GM21786 (cell line): Measurements from ENCODE around the gene DPY19L1.
"Not testable (repeated sequence)": the region's sequence is repeated elsewhere in the genome, so short reads cannot be mapped to it uniquely, and the experiment has no call there.

Experiments
- ATAC-seq: cut with Tn5 transposase; IDR thresholded peaks from one replicate; pipeline ENCODE4 v1.9.1; 2021; ENCODE audit not compliant: unreplicated experiment

Gene DPY19L1

GRCh38 chr7:34928052-34928451 is 109.2 kb downstream of the DPY19L1 start:
- peak; percentile 71 for ATAC-seq

GRCh38 chr7:34920470-34920869 is 116.8 kb downstream of the DPY19L1 start:
- ATAC-seq: not testable (repeated sequence)

- not testable (repeated sequence) for ATAC-seq
These were observed 118.2 kb downstream of the DPY19L1 start for GRCh38 chr7:34919038-34919437.

- not testable (repeated sequence) for ATAC-seq
These were observed 119.0 kb downstream of the DPY19L1 start for GRCh38 chr7:34918198-34918861.

- ATAC-seq: not testable (repeated sequence)
These were observed 119.8 kb downstream of the DPY19L1 start for GRCh38 chr7:34917515-34917914.

- ATAC-seq: no peak
These were observed 121.0 kb downstream of the DPY19L1 start for GRCh38 chr7:34916267-34916666.

- ATAC-seq: no peak
These were observed 125.0 kb downstream of the DPY19L1 start for GRCh38 chr7:34912236-34912635.

GRCh38 chr7:34906266-34906850 is 130.9 kb downstream of the DPY19L1 start:
- not testable (repeated sequence) for ATAC-seq

- ATAC-seq: no peak
These were observed 132.3 kb downstream of the DPY19L1 start for GRCh38 chr7:34904987-34905386.

- ATAC-seq: not testable (repeated sequence)
These were observed 133.4 kb downstream of the DPY19L1 start for GRCh38 chr7:34903921-34904320.

GRCh38 chr7:34902182-34902581 is 135.1 kb downstream of the DPY19L1 start:
- ATAC-seq: no peak

GRCh38 chr7:34900891-34901513 is 136.3 kb downstream of the DPY19L1 start:
- ATAC-seq: peak; percentile 61

- ATAC-seq: no peak
These were observed 142.1 kb downstream of the DPY19L1 start for GRCh38 chr7:34895202-34895601.

- no peak for ATAC-seq
These were observed 147.3 kb downstream of the DPY19L1 start for GRCh38 chr7:34889951-34890350.

- ATAC-seq: no peak
These were observed 150.4 kb downstream of the DPY19L1 start for GRCh38 chr7:34886856-34887255.

- not testable (repeated sequence) for ATAC-seq
These were observed 153.4 kb downstream of the DPY19L1 start for GRCh38 chr7:34883855-34884254.

- ATAC-seq: no peak
These were observed 157.4 kb downstream of the DPY19L1 start for GRCh38 chr7:34879871-34880270.

- not testable (repeated sequence) for ATAC-seq
These were observed 158.1 kb downstream of the DPY19L1 start for GRCh38 chr7:34878944-34879735.
